GM12891 (cell line): ENCODE results near the gene WNT7B.

Experiments
- POLR2A ChIP-seq: IDR thresholded peaks from 2 replicates; pipeline ENCODE4 v1.6.1; 2011; ENCODE audit warnings: low read depth, low read length, control low read depth
- POLR2AphosphoS5 ChIP-seq: IDR thresholded peaks from 2 replicates; pipeline ENCODE4 v1.6.1; 2011; ENCODE audit warnings: low read depth, low read length, control low read depth
- POU2F2 ChIP-seq: IDR thresholded peaks from 2 replicates; pipeline ENCODE4 v1.6.1; 2011; ENCODE audit warnings: low read depth, mild to moderate bottlenecking, control low read depth, low read length, moderate library complexity
- SPI1 ChIP-seq: IDR thresholded peaks from 2 replicates; pipeline ENCODE4 v1.6.1; 2011; ENCODE audit warnings: low read depth, low read length, control low read depth
- TAF1 ChIP-seq: IDR thresholded peaks from 2 replicates; pipeline ENCODE4 v1.6.1; 2011; ENCODE audit warnings: low read depth, low read length, control low read depth

- TF ChIP-seq POLR2A = no peak
- TF ChIP-seq POLR2AphosphoS5 = no peak
- no peak for TF ChIP-seq SPI1
- TF ChIP-seq POU2F2 = no peak
- no peak for TF ChIP-seq TAF1
Measured at GRCh38 chr22:45908961-45909360, 68.0 kb downstream of the WNT7B start.
